SK-N-SH (cell line): ENCODE measurements around the gene SUPT3H. TPM values are rescaled to one million over a fixed set of nuclear protein-coding genes. Genes with fewer than 3 reads are reported as not detected.

Source experiments
- CTCF ChIA-PET: fragments of 300-600, 350-600 bp; formaldehyde crosslinking; extraction: SDS; loops from one replicate; lab custom pipeline; 2021; lab: Yijun Ruan, JAX
- POLR2A ChIA-PET: fragments of 350-600 bp; sonication (Branson Sonifier 250); formaldehyde crosslinking; extraction: SDS; loops from one replicate; lab custom pipeline; 2020; ENCODE audit warnings: antibody characterized with exemption, inconsistent platforms; lab: Yijun Ruan, JAX
- DNase-seq: peaks from one replicate; pipeline ENCODE4 v3.0.0; 2012
- H2AFZ ChIP-seq: fragments of 200-600 bp; sonication (generic); 2 replicates; pipeline ENCODE4 v1.8.1; 2016; ENCODE audit warnings: antibody characterized with exemption, mild to moderate bottlenecking, low read depth
- H3F3A ChIP-seq: fragments of 200-600 bp; sonication (generic); replicated peaks from 2 replicates; pipeline ENCODE3; 2016; ENCODE audit warnings: antibody characterized with exemption, mild to moderate bottlenecking; ENCODE audit not compliant: insufficient read depth
- H3K27ac ChIP-seq, 2 experiments: fragments of 200-500 bp in 1 of 2; fragments of 200-600 bp in 1 of 2; sonication (Bioruptor generic) in 1 of 2; sonication (generic), shearing (Covaris generic) in 1 of 2; 2 replicates each; pipeline versions ENCODE4 v1.5.1 to v1.6.1; 2014 to 2016; ENCODE audit warnings: low read depth in 2 of 2, inconsistent platforms in 1 of 2, low read length in 1 of 2, mild to moderate bottlenecking in 1 of 2, mixed read lengths in 1 of 2
- H3K27me3 ChIP-seq: fragments of 200-600 bp; sonication (generic), shearing (Covaris generic); 2 replicates; pipeline ENCODE4 v1.6.1; 2016; ENCODE audit warnings: mixed run types; ENCODE audit not compliant: insufficient read depth
- H3K36me3 ChIP-seq, 2 experiments: fragments of 200-500 bp in 1 of 2; fragments of 200-600 bp in 1 of 2; sonication (Bioruptor generic) in 1 of 2; sonication (generic) in 1 of 2; replicated peaks in 1 of 2; 2 replicates each; pipeline versions ENCODE3 to v1.5.1; 2014 to 2016; ENCODE audit warnings: low read length in 1 of 2, mild to moderate bottlenecking in 1 of 2; ENCODE audit not compliant: insufficient read depth in 2 of 2, control insufficient read depth in 1 of 2
- H3K4me1 ChIP-seq, 2 experiments: fragments of 200-500 bp in 1 of 2; fragments of 200-600 bp in 1 of 2; sonication (Bioruptor generic) in 1 of 2; sonication (generic), shearing (Covaris generic) in 1 of 2; 2 replicates each; pipeline versions ENCODE4 v1.5.1 to v1.6.1; 2014 to 2016; ENCODE audit warnings: low read depth in 1 of 2, low read length in 1 of 2, mixed run types in 1 of 2; ENCODE audit not compliant: insufficient read depth in 2 of 2, control insufficient read depth in 1 of 2
- H3K4me2 ChIP-seq: fragments of 200-600 bp; sonication (generic), shearing (Covaris generic); 2 replicates; pipeline ENCODE4 v1.6.1; 2017; ENCODE audit warnings: mixed run types
- H3K4me3 ChIP-seq, 2 experiments: fragments of 200-500 bp in 1 of 2; fragments of 200-600 bp in 1 of 2; sonication (Bioruptor generic) in 1 of 2; sonication (generic), shearing (Covaris generic) in 1 of 2; 2 replicates each; pipeline versions ENCODE4 v1.5.1 to v1.8.1; 2014 to 2016; ENCODE audit warnings: low read depth in 2 of 2, inconsistent platforms in 1 of 2, low read length in 1 of 2, mild to moderate bottlenecking in 1 of 2, mixed read lengths in 1 of 2, moderate library complexity in 1 of 2
- H3K79me2 ChIP-seq: fragments of 200-600 bp; sonication (generic); 2 replicates; pipeline ENCODE4 v1.8.1; 2017; ENCODE audit warnings: mild to moderate bottlenecking; ENCODE audit not compliant: insufficient read depth
- H3K9ac ChIP-seq: fragments of 200-600 bp; sonication (generic); 2 replicates; pipeline ENCODE4 v1.6.1; 2017; ENCODE audit warnings: mixed run types
- H3K9me2 ChIP-seq: fragments of 200-600 bp; sonication (generic); 2 replicates; pipeline ENCODE4 v1.6.1; 2017; ENCODE audit warnings: mixed run types
- H3K9me3 ChIP-seq: fragments of 200-600 bp; sonication (generic); 2 replicates; pipeline ENCODE4 v1.6.1; 2017; ENCODE audit warnings: mixed run types, mild to moderate bottlenecking, moderate library complexity
- H4K20me1 ChIP-seq: fragments of 200-600 bp; sonication (generic); 2 replicates; pipeline ENCODE4 v1.6.1; 2017; ENCODE audit warnings: mild to moderate bottlenecking, mixed run types; ENCODE audit not compliant: insufficient read depth
- CHD2 ChIP-seq: fragments of 150-350 bp; IDR thresholded peaks from 2 replicates; pipeline ENCODE4 v1.6.1; 2018; ENCODE audit warnings: low read length; ENCODE audit not compliant: partially characterized antibody
- EP300 ChIP-seq, 2 experiments: IDR thresholded peaks; 2 replicates each; pipeline versions ENCODE4 v1.4.0 to v1.6.1; 2012; ENCODE audit warnings: borderline replicate concordance in 1 of 2, low read depth in 1 of 2, low read length in 1 of 2
- EZH2phosphoT487 ChIP-seq: fragments of 200-600 bp; sonication (generic); IDR thresholded peaks from 2 replicates; pipeline ENCODE4 v1.6.1; 2017; ENCODE audit warnings: low read depth, mixed run types, mild to moderate bottlenecking, antibody characterized with exemption, moderate library complexity, borderline replicate concordance
- FOXJ3 ChIP-seq: sonication (generic); formaldehyde crosslinking; IDR thresholded peaks from 2 replicates; pipeline ENCODE4 v1.5.1; 2020; ENCODE audit warnings: mild to moderate bottlenecking, missing genetic modification reagents
- FOXM1 ChIP-seq: IDR thresholded peaks from 2 replicates; pipeline ENCODE4 v1.4.0; 2012; ENCODE audit warnings: low read depth, mild to moderate bottlenecking
- GABPA ChIP-seq: IDR thresholded peaks from 2 replicates; pipeline ENCODE4 v1.4.0; 2012; ENCODE audit warnings: low read depth, mild to moderate bottlenecking
- GATA2 ChIP-seq: sonication (generic); formaldehyde crosslinking; IDR thresholded peaks from 2 replicates; pipeline ENCODE4 v1.5.0; 2020; ENCODE audit warnings: mild to moderate bottlenecking, missing genetic modification reagents
- IRF3 ChIP-seq: fragments of 150-350 bp; IDR thresholded peaks from 2 replicates; pipeline ENCODE4 v1.6.1; 2016; ENCODE audit warnings: mild to moderate bottlenecking, low read depth, low read length
- MXI1 ChIP-seq: IDR thresholded peaks from 2 replicates; pipeline ENCODE4 v1.6.1; 2012; ENCODE audit warnings: mild to moderate bottlenecking, low read depth, low read length, improper control_type of control experiment
- NFIC ChIP-seq: IDR thresholded peaks from 2 replicates; pipeline ENCODE4 v1.4.0; 2012; ENCODE audit warnings: borderline replicate concordance
- NRF1 ChIP-seq: IDR thresholded peaks from 2 replicates; pipeline ENCODE4 v1.6.1; 2012; ENCODE audit warnings: low read depth, mild to moderate bottlenecking, low read length
- POLR2AphosphoS5 ChIP-seq: IDR thresholded peaks from 2 replicates; pipeline ENCODE4 v1.6.1; 2012; ENCODE audit warnings: low read depth, low read length
- RCOR1 ChIP-seq: fragments of 150-350 bp; IDR thresholded peaks from 2 replicates; pipeline ENCODE4 v1.6.1; 2017; ENCODE audit warnings: antibody characterized with exemption, low read length
- REST ChIP-seq: IDR thresholded peaks from 2 replicates; pipeline ENCODE4 v1.6.1; 2012; ENCODE audit warnings: mild to moderate bottlenecking, low read depth, low read length, moderate library complexity
- RFX5 ChIP-seq: IDR thresholded peaks from 2 replicates; pipeline ENCODE4 v1.6.1; 2012; ENCODE audit warnings: mild to moderate bottlenecking, improper control_type of control experiment, low read length
- RXRA ChIP-seq: IDR thresholded peaks from 2 replicates; pipeline ENCODE4 v1.4.0; 2012; ENCODE audit warnings: low read depth, mild to moderate bottlenecking, borderline replicate concordance
- SIN3A ChIP-seq: IDR thresholded peaks from 2 replicates; pipeline ENCODE4 v1.6.1; 2012; ENCODE audit warnings: low read depth, mild to moderate bottlenecking, low read length, moderate library complexity, borderline replicate concordance
- TAF1 ChIP-seq: IDR thresholded peaks from 2 replicates; pipeline ENCODE4 v1.6.1; 2012; ENCODE audit warnings: low read depth, mild to moderate bottlenecking, low read length, moderate library complexity, borderline replicate concordance
- TCF12 ChIP-seq: IDR thresholded peaks from 2 replicates; pipeline ENCODE4 v1.4.0; 2012
- USF1 ChIP-seq: IDR thresholded peaks from 2 replicates; pipeline ENCODE4 v1.4.0; 2012; ENCODE audit warnings: low read depth, borderline replicate concordance
- USF2 ChIP-seq: fragments of 150-350 bp; IDR thresholded peaks from 2 replicates; pipeline ENCODE4 v1.6.1; 2017; ENCODE audit warnings: antibody characterized with exemption, low read length, low read depth, borderline replicate concordance
- YY1 ChIP-seq: IDR thresholded peaks from 2 replicates; pipeline ENCODE4 v1.4.0; 2012; ENCODE audit warnings: low read depth, mild to moderate bottlenecking
- WGBS: methylation state at CpG from one replicate; pipeline ENCODE4 v1.1.6; 2017; ENCODE audit warnings: low lambda C conversion rate; 5-methylcytosine and 5-hydroxymethylcytosine counted together
- polyA plus RNA-seq, 3 experiments: library from polyadenylated mRNA; depleted of rRNA; stranded (reverse); fragments of >200 nt; gene quantifications; 2 replicates each; pipeline ENCODE4 v1.2.3, GENCODE V29; 2012

SUPT3H gene
- polyA plus RNA-seq, 1 of the 3 experiments (the other 2 are of a cell fraction) = 10.9 TPM

- POLR2A ChIA-PET = no interaction called here
- Histone ChIP-seq H3K4me2 (no peak overlapping the region), H3K27ac (no peak overlapping the region)
Measured at GRCh38 chr6:45038226-45038625, 339.5 kb downstream of the SUPT3H start.

GRCh38 chr6:45036103-45036502, 341.6 kb downstream of the SUPT3H start:
- 94% methylated on average over 3 of the region's 3 CpGs for WGBS
- H3K4me1 ChIP-seq = no peaks in the 10 kb centered on the region
- ChIA-PET POLR2A (no interaction called here), CTCF (interaction anchor here (0.8 to 0.9 kb wide), 2 partner anchors 8 to 14 kb away, joined by 3 to 5 read pairs; no protein-coding TSS in a partner anchor)
- no peaks in the 10 kb centered on the region for H3K9me3 ChIP-seq
- no peak overlapping the region for H3K4me2 ChIP-seq
- H3K79me2 ChIP-seq = no peaks in the 10 kb centered on the region
- peaks cover 9% of the 10 kb centered on the region for H3F3A ChIP-seq
- TF ChIP-seq RCOR1 (no peak), GATA2 (CRISPR knock-in tag) (no peak), USF2 (no peak), NFIC (no peak), REST (no peak), FOXJ3 (CRISPR knock-in tag) (no peak), FOXM1 (no peak), GABPA (no peak), CHD2 (no peak), USF1 (no peak), NRF1 (no peak), MXI1 (no peak), YY1 (no peak), RXRA (no peak), SIN3A (no peak), EP300 (IDR thresholded peaks at IDR 0.05; ENCODE audit: borderline replicate concordance in 1 of 2, low read depth in 1 of 2, low read length in 1 of 2) (no peak), POLR2AphosphoS5 (no peak), EZH2phosphoT487 (no peak), IRF3 (no peak), TAF1 (no peak)
- H3K27me3 ChIP-seq = no peaks in the 10 kb centered on the region
- H3K9me2 ChIP-seq = no peaks in the 10 kb centered on the region
- no peak overlapping the region for H3K4me3 ChIP-seq
- H4K20me1 ChIP-seq = no peaks in the 10 kb centered on the region
- H3K27ac ChIP-seq = no peak overlapping the region
- no peak for DNase-seq
- no peak overlapping the region for H2AFZ ChIP-seq
- H3K9ac ChIP-seq = no peak overlapping the region
- H3K36me3 ChIP-seq = no peaks in the 10 kb centered on the region

More at GRCh38 chr6:45038226-45038625, 339.5 kb downstream of the SUPT3H start:
- H2AFZ ChIP-seq = no peak overlapping the region
- H3K9me3 ChIP-seq = no peaks in the 10 kb centered on the region
- H3K4me3 ChIP-seq = no peak overlapping the region
- H3K9ac ChIP-seq = no peak overlapping the region
- no peaks in the 10 kb centered on the region for H3K36me3 ChIP-seq
- H3F3A ChIP-seq = peaks cover 9% of the 10 kb centered on the region
- TF ChIP-seq RFX5 = no peak
- no peak for TF ChIP-seq TCF12
- no peak for DNase-seq
- WGBS = 97% methylated on average over 1 of the region's 1 CpG
- CTCF ChIA-PET = interaction anchor here (0.8 kb wide), 1 partner anchor 17 kb away, joined by 3 read pairs; no protein-coding TSS in a partner anchor
- H3K9me2 ChIP-seq = no peaks in the 10 kb centered on the region
- no peaks in the 10 kb centered on the region for H3K79me2 ChIP-seq
- H3K4me1 ChIP-seq = no peaks in the 10 kb centered on the region
- no peaks in the 10 kb centered on the region for H4K20me1 ChIP-seq
- H3K27me3 ChIP-seq = no peaks in the 10 kb centered on the region
